GM19452 (cell line): Measurements from ENCODE around the gene RAB1A.
A peak's percentile ranks its signal among the peaks of the same experiment; 100 is the strongest.
"Not testable (repeated sequence)": the region's sequence is repeated elsewhere in the genome, so short reads cannot be mapped to it uniquely, and the experiment has no call there.

Experiments used
- ATAC-seq: cut with Tn5 transposase; IDR thresholded peaks from one replicate; pipeline ENCODE4 v1.9.1; 2021; ENCODE audit not compliant: unreplicated experiment

Gene RAB1A

DNA sequence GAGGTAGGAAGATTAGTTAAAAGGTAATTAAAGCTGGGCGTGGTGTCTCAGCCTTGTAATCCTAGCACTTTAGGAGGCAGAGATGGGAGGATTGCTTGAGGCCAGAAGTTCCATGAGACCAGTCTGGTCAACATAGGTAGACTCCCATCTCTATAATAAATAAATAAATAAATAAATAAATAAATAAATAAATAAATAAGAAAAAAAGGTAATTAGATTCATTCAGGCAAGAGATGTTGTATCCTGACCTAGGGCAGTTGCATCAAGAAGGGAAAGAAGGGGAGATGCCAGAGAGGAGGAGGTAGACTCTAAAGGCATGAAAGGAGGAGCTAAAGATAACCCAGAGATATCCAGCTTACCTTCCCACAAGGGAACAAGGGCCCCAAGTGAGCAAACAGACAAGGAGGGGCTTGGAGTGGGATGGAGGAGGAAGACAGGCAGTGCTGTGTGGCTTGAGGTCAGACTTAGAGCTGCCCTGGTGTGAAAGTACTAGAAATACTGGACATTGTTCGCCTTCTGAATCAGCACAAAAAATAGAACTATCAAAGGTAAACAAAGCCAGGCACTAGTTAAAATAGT is 7.4 kb upstream of the RAB1A start:
- no peak for ATAC-seq

- ATAC-seq: no peak
Measured at GRCh38 chr2:65136253-65136652, 6.3 kb upstream of the RAB1A start.

- ATAC-seq: no peak
Measured at GRCh38 chr2:65134158-65134557, 4.3 kb upstream of the RAB1A start.

DNA sequence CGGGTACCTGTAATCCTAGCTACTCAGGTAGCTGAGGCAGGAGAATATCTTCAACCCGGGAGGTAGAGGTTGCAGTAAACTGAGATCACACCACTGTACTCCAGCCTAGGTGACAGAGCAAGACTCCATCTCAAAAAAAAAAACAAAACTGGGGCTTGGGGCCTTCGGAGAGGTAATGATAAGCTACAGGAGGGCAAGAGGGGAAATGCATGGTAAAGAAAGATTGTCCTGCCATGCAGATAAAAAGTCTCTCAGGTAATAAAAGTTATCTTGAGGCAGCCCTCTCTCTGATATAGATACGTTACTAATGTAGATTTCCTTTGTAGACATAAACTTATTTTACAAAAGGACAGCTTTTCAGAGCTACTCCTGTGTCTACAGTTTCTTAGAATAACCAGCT is 3.7 kb upstream of the RAB1A start:
- no peak for ATAC-seq

GRCh38 chr2:65132930-65133329 is 3.0 kb upstream of the RAB1A start:
- not testable (repeated sequence) for ATAC-seq

- ATAC-seq: peak; percentile 24
Measured at GRCh38 chr2:65130664-65131175, 814 bp upstream of the RAB1A start.

DNA sequence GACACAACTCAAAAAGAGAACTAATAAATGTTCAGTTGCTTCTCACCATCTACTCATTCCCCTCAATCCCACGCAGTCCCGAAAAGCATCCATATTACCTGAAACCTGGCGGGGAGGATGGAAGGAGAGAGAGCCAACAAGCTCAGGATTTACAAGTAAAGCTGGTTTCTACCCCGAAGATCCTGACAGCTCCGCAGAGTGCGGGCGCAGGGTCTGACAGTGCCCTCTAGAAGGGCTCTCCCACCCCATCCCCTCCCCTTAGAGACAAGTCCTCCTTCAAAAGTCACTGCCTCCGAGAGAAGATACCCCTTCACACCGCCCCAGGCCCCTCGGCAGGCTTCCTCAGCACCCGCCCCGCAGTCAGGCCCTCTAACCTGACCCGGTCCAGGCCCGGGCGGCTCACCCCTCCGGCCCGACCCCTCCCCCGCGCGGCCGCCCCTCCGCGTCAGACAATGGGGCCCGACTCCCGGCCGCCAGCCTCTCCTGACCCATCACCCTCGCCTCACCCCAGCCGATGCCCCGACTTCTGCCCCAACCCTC is 550 bp downstream of the RAB1A start:
- ATAC-seq: no peak

- no peak for ATAC-seq
Measured at GRCh38 chr2:65128297-65129190, 1.4 kb downstream of the RAB1A start.

- not testable (repeated sequence) for ATAC-seq
Measured at GRCh38 chr2:65125457-65125856, 4.4 kb downstream of the RAB1A start.

- ATAC-seq: no peak
Measured at GRCh38 chr2:65122313-65122712, 7.6 kb downstream of the RAB1A start.

GRCh38 chr2:65120990-65121693 is 8.8 kb downstream of the RAB1A start:
- no peak for ATAC-seq

DNA sequence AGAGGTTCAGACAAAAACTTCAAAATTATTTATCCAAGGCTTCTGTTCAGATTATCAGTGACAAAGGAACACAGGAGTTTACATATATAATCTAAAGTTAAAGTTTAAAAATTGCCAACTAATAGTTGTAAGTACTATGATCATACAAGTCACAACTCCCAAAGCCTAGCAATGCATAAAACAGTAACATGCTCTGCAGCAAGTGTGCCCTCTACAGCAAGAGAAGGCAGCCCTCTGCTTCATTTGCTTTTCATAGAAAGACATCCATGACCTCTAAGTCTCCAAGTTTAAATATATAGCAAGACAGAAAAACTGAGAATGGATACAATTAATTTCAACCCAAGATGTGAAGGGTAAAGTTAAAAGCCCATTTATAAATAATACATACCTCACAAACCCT is 13.3 kb downstream of the RAB1A start:
- ATAC-seq: no peak

DNA sequence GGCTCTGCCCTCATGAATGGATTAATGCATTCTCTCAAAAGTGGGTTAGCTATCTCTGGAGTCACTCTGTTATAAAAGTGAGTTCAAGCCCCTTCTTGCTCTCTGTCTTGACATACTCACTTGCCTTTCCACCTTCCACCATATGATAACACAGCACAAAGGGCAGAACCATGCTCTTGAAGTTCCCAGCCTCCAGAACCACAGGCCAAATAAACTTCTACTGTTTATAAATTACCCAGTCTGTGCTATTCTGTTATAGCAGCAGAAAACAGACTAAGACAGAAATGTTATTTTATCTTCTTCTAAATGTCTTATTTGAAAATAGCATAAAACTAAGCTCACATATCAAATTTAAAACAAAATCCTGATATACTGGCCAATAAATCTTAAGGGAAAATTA is 15.0 kb downstream of the RAB1A start:
- ATAC-seq: no peak

GRCh38 chr2:65113816-65114215 is 16.1 kb downstream of the RAB1A start:
- ATAC-seq: no peak

GRCh38 chr2:65113229-65113628 is 16.7 kb downstream of the RAB1A start:
- no peak for ATAC-seq

DNA sequence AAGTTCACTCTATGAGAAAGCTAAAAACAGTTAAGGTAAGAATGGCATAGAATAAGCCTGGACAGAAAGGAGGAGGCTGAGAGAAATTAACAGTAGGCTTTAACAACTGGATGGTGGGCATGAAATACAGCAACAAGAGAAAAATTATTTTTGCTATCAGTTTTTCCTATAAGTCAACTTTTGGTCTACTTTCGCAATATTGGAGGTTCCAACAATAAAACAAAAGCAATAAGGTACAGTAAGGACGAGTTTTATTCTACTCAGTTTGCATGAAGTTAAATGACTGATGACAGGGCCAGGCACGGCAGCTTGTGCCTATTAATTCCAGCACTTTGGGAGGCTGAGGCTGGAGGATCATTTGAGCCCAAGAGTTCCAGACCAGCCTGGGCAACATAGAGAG is 17.3 kb downstream of the RAB1A start:
- no peak for ATAC-seq

- no peak for ATAC-seq
Measured at GRCh38 chr2:65108780-65109179, 21.1 kb downstream of the RAB1A start.

- no peak for ATAC-seq
Measured at GRCh38 chr2:65107530-65107929, 22.4 kb downstream of the RAB1A start.

DNA sequence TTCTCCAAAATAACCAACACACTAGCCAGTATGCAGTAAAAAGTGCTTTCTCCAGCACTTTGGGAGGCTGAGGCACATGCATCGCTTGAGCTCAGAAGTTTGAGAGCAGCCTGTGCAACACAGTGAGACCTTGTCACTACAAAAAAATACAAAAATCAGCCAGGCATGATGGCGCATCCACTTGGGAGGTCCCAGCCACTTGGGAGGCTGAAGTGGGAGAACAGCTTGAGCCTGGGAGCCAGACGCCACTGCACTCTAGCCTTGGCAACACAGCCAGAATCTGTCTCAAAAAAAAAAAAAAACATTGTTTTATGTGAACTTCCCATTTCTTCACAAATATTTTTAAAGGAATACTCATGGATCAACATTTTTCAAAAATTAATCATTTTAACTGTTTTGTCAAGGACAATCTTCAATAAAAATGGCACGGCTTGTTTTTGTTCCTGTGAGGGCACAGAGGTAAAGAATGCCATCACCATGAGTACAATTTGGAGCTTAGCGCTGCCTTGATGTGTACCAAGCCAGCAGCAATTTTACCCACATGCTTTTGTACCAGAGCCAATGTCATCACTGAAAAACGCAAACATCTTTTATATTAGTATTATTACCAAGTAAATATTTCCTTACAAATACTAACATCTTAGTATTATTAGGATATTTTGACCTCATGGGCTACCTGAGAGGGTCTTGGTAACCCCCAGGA is 26.7 kb downstream of the RAB1A start:
- ATAC-seq: no peak

- ATAC-seq: no peak
Measured at GRCh38 chr2:65101071-65101470, 28.8 kb downstream of the RAB1A start.

GRCh38 chr2:65098741-65099140 is 31.2 kb downstream of the RAB1A start:
- no peak for ATAC-seq
